IPS DF 4.7 (cell line): Measurements from ENCODE around the gene GRK6.

Source experiments
- DNase-seq: peaks from one replicate; pipeline ENCODE4 v3.0.0-alpha.2; 2013; ENCODE audit warnings: low spot score; ENCODE audit errors: extremely low read depth

GRK6 gene

GRCh38 chr5:177452688-177453638, 26.5 kb downstream of the GRK6 start:
- no peak for DNase-seq

GRCh38 chr5:177453852-177454396, 27.4 kb downstream of the GRK6 start:
- no peak for DNase-seq

GRCh38 chr5:177454397-177455035, 28.0 kb downstream of the GRK6 start:
- DNase-seq = no peak

- DNase-seq = no peak
Observed at GRCh38 chr5:177455036-177455660, 28.7 kb downstream of the GRK6 start.

- no peak for DNase-seq
Observed at GRCh38 chr5:177455661-177456590, 29.4 kb downstream of the GRK6 start.

- no peak for DNase-seq
Observed at GRCh38 chr5:177456591-177456964, 30.1 kb downstream of the GRK6 start.

- peak; percentile 98 for DNase-seq
Observed at GRCh38 chr5:177456976-177457851, 30.7 kb downstream of the GRK6 start.

- DNase-seq = no peak
Observed at GRCh38 chr5:177457852-177458681, 31.6 kb downstream of the GRK6 start.

GRCh38 chr5:177458912-177459350, 32.5 kb downstream of the GRK6 start:
- no peak for DNase-seq

- DNase-seq = no peak
Observed at GRCh38 chr5:177459357-177459756, 32.9 kb downstream of the GRK6 start.

- DNase-seq = no peak
Observed at GRCh38 chr5:177459819-177460628, 33.5 kb downstream of the GRK6 start.

GRCh38 chr5:177462021-177462670, 35.7 kb downstream of the GRK6 start:
- no peak for DNase-seq

- no peak for DNase-seq
Observed at GRCh38 chr5:177465044-177465443, 38.6 kb downstream of the GRK6 start.

- no peak for DNase-seq
Observed at GRCh38 chr5:177466861-177467260, 40.4 kb downstream of the GRK6 start.

- DNase-seq = no peak
Observed at GRCh38 chr5:177467436-177467835, 41.0 kb downstream of the GRK6 start.

GRCh38 chr5:177468329-177468684, 41.8 kb downstream of the GRK6 start:
- no peak for DNase-seq
